Astrocyte (in vitro differentiated cells and primary cell): ENCODE results near the gene POLR3F.

Source experiments
- EZH2 ChIP-seq: IDR thresholded peaks from 2 replicates; pipeline ENCODE4 v1.6.1; 2012; ENCODE audit warnings: mild to moderate bottlenecking, low read length, inconsistent platforms; ENCODE audit not compliant: insufficient read depth
- TF ChIP-seq, protein P1 (sequence below): IDR thresholded peaks from 2 replicates; pipeline ENCODE4 v1.5.1; 2011; ENCODE audit warnings: low read depth, mild to moderate bottlenecking, inconsistent platforms, low read length, moderate library complexity; ENCODE audit not compliant: insufficient read depth

- no peak for TF ChIP-seq EZH2
- TF ChIP-seq, protein P1, sequence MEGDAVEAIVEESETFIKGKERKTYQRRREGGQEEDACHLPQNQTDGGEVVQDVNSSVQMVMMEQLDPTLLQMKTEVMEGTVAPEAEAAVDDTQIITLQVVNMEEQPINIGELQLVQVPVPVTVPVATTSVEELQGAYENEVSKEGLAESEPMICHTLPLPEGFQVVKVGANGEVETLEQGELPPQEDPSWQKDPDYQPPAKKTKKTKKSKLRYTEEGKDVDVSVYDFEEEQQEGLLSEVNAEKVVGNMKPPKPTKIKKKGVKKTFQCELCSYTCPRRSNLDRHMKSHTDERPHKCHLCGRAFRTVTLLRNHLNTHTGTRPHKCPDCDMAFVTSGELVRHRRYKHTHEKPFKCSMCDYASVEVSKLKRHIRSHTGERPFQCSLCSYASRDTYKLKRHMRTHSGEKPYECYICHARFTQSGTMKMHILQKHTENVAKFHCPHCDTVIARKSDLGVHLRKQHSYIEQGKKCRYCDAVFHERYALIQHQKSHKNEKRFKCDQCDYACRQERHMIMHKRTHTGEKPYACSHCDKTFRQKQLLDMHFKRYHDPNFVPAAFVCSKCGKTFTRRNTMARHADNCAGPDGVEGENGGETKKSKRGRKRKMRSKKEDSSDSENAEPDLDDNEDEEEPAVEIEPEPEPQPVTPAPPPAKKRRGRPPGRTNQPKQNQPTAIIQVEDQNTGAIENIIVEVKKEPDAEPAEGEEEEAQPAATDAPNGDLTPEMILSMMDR = no peak
Measured at GRCh38 chr20:18488301-18488700, 21.1 kb downstream of the POLR3F start.
